Measurements from ENCODE around the gene ACSM6.

ACSM6 gene

DNA sequence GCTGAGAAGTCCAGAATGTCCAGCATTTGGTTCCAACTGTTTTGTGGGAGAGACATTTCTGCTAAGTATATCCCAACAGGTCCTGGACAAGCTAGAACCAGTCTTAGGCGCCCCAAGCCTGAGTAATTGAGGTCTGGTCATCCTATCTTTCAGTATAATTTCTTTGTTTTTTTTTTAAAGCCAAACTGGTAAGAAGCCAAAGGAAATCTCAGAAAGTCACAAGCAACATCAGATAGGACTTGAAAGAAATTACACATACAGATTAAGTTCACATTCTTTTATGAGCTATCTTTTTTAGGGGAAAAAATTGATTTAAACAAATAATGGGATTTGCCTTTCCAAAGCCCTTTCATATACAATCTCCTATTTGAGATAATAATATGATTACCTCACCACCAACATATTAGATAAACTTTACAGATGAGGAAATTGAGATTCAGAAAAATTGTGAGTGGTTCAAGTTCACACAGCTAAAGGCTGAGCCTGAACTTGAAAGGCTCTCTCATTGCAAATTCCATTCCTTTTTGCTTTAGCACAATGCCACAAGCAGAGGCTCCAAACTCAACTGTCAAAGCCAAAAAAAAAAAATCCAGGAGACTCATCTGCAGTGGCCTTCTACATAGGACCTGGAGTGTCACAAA is 81.8 kb downstream of the ACSM6 start:
- no peak for DNase-seq

GRCh38 chr10:95276367-95277200 is 82.5 kb downstream of the ACSM6 start:
- no peak for DNase-seq

DNA sequence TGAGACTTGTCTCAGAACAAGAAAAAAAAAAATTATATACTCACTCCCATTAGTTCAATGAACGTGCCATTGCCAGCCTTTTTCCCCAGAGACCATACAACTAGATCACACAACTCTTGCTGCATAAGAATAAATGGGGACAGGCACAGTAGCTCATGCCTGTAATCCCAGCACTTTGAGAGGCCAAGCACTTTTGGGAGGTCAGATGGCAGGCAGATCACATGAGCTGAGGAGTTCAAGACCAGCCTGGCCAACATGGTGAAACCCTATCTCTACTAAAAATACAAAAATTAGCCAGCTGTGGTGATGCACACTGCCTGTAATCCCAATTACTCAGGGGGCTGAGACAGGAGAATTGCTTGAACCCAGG is 83.1 kb downstream of the ACSM6 start:
- no peak for DNase-seq

DNA sequence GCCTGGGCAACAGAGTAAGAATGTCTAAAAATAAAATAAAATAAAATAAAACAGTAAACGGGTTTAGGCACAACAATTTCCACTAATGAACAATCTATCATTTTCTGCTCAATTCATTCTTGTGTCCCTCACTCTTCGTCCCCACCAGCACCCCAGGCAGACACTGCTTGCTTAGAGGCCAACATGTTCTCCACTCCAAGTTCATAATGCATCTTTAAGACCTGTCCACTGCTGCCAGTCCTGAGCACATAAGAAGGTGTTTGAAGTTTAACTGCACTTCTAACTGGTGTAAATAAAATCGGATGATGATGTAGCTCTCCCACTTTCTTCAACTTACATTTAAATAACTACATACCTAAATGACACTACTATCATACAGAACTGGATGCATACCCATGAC is 83.6 kb downstream of the ACSM6 start:
- DNase-seq: no peak

Data from NCI-H748 treated with DMSO at 0.1 percent for 48 hours (cell line).